Stimulated activated CD4-positive, alpha-beta T cell treated with anti-CD3 and anti-CD28 coated beads, Interleukin-12 subunit alpha, Interleukin-12 subunit beta, amount 100 ng/mL, for 4 hours (primary cell): ENCODE measurements around the gene PIGQ.
A peak's percentile ranks its signal among the peaks of the same experiment; 100 is the strongest.
"Not testable (repeated sequence)": the region's sequence is repeated elsewhere in the genome, so short reads cannot be mapped to it uniquely, and the experiment has no call there.

Source experiments
- DNase-seq: peaks from one replicate; pipeline ENCODE4 v3.0.0-alpha.2; 2020

The PIGQ gene

DNA sequence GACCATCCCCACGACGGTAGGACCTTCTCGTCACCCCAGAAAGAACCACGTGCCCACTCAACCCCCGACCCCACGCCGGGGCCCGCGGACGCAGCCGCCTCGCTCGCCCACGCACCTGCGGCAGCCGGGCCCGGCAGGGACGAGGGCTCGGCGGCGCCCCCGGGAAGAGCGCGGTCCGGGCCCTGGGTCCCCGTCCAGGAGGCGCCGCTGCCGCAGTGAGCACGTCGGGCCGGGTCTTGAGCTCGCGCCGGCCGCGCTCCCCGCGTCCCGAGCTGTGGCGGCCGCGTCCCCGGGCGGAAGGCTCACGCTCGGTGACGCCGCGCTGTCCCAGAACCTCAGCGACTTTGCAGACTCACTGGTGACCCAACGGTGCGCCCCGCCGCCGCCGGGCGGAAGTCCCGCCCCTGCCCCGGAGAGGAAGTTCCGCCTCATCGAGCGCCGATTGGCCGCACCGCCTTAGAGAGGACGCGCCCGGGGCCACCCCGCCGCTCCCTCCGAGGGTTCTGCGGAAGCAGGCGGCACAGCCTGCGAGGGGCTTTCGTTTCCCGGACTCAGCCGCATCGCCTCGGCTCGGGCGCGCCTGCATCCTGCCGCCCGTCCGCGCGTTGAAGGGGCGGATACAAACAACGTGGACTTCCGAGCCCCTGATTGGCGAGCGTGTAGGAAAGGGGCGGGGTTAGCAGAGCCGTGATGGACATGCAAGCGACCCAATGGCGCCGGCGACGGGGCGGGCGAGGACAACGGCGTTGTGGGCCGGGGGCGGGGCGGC lies 19.3 kb downstream of the PIGQ start:
- DNase-seq, result peak; percentile 98

DNA sequence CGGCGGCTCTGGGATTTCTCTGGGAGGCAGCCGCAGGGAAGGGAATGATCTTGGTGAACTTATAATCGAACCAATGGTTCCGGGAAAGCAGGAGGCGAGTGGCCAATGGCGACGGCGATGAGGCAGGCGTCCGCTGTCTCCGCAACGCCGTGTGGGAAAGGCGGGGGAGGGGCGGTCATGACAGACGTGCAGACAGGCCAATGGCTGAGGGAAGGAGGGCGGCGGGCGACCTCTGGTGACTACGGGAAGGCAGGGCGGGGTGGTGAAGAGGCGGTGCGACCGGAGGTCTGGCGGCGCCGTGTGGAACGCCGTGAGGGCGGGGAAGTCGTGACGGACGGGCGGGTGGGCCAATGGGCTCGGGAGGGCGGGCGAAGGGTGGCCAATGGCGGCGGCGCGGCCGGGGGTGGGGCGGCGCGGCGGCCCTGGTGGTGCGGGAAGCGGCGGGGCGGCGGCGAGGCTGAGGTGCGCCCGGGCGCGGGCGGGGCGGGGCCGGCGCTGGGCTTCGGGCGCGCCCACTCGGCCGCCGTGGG lies 20.0 kb downstream of the PIGQ start, which contains the start of gene RAB40C:
RAB40C (plus strand) TSS at position 409 of the 530 bp plus-strand sequence. CDS start 226 bp downstream, outside the sequence.
- DNase-seq, result peak; percentile 99

DNA sequence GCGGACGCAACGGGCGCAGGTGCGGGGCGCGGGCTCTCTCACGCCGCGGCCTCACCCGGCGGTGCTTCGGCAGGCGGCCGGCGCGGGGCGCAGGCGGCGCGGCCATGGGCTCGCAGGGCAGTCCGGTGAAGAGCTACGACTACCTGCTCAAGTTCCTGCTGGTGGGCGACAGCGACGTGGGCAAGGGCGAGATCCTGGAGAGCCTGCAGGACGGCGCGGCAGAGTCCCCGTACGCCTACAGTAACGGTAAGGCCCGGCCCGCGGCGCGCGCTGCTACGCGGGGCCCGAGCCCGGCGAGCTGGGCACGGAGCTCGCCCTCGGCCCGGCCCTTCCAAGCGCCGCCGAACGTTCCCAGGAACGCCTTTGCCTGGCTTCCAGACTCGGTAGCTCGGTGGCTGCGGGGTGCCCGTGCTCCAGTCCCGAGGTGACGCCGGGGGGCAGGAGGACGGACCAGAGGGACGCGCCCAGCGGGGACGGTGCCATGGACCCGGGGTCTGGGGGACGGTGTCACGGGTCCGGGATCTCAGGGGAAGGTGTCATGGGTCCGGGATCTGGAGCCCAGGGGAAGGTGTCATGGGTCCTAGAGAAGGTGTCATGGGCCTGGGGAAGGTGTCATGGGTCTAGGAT lies 20.5 kb downstream of the PIGQ start:
- DNase-seq, result no peak

DNA sequence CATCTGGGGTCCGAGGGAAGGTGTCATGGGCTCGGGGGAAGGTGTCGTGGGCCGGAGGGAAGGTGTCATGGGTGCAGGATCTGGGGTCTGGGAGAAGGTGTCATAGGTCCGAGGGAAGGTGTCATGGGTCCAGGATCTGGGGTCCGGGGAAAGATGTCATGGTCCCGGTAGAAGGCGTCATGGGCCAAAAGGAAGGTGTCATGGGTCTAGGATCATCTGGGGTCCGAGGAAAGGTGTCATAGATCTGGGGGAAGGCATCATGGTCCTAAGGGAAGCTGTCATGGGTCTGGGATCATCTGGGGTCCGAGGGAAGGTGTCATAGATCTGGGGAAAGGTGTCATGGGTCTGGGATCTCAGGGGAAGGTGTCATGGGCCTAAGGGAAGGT lies 21.0 kb downstream of the PIGQ start:
- DNase-seq, result no peak

DNA sequence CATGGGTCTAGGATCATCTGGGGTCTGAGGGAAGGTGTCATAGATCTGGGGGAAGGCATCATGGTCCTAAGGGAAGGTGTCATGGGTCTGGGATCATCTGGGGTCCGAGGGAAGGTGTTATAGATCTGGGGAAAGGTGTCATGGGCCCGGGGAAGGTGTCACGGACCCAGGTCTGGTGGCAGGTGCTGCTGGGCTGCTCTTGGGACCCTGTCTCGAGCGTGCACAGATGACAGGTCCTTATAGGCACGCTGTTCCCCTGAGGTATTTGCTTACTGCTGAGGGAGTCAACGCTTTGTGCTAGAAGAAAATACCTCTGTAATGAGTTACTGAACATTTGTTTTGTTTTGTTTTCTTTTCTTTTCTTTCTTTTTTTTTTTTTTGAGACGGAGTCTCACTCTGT lies 21.5 kb downstream of the PIGQ start:
- DNase-seq, result no peak

DNA sequence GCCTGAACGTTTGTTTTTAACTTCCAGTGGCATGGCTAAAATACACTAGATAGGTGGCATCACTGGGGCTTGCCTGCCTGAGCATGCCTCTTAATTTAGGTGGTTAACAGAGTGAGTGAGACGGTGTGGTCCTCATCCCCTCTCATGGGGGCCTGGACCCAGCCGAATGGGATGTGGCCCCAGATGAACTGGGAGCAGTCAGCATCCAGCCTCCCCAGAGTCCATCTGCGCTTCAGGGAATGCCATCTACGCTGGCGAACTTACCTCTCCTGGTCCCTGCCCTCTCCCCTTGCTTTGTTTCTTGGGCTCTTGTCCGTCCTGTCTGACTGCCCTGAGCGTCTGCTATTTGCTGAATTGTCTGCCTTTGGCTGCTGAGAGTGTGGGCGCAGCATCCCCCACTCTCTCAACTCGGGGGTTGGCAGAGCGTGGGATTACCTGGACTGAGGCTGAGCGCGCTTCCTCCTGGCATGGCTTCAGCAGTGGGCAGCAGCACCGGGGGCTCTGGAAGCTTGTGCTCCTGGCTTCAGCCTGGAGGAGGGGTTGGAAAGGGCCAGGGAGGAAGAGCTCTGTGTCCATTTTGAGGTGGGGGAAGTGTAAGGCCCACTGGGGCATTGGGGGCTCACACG lies 22.2 kb downstream of the PIGQ start:
- no peak for DNase-seq

DNA sequence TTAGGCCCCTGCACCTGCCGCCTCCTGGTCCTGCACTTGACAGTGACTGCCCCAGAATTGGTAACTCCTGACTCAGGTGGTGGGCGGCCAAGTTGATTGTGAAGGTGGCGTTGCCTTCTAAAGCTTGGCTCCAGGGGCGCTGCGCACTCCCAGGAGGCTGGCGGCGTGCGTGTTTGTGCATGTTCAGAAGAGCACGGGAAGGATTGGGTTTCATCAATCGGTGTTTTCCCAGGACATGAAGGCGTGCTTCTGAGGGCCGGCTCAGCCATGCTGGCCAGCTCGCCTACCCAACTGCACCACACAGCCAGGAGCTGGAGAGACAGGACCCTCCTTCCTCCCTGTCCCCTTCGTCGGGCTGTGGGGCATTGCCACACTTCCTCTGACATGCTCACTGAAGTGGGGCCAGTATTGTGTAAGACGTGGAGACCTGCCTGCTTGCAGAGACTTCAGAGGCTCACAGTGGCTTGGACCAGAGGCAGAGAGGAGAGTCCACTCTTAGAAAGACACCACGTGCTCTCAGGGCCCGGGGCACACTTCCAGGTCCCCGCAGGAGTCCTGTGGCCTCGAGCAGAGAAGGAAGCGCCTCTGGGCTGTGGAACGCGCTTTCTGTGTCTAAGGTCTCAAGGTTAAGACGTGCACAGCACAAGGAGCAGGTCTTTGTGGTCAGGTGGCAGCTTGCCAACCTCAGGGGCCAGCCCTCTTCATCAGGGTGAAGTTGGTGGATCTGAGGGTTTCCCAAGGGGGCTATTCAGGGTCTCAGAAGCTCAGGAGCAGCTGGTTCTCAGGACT lies 22.9 kb downstream of the PIGQ start:
- DNase-seq, result no peak

DNA sequence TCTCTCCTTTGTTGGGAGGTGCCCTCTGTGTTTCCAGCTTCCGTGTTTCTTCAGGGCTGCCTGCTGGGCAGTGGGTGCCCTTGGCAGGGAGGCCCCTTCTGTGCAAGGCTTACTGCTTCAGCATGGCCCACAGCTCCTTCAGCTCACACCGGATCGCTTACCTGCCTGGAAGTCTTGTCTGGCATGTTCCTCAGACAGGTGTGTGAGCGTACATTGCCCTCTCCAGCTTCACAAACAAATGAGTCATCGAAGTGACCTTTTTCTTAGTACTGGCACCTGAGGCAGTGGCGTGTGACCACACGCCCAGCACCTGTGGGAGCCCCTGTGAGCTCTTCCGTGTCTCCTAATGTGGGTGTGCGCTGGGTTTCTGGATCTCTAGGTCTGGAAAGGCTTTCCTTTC lies 23.6 kb downstream of the PIGQ start:
- no peak for DNase-seq

DNA sequence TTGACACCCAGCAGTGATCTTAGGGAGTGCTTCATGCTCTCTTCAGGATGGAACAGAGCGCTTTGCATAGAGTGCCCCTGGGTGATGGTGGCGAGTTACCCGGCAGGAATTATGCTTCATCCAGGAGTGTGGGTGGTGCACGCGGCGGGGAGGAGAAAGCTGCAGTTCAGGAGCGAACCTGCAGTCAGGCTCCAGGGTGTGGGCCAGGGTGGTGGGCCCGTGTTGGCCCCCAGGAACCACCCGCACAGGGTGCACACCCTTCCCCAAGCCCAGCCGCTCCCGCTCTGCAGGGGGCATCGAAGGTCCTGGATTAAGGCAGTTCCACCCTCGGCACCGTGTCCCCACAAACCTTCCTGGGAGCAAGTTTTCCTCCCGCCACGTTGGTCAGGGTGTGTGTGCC lies 24.0 kb downstream of the PIGQ start:
- no peak for DNase-seq

DNA sequence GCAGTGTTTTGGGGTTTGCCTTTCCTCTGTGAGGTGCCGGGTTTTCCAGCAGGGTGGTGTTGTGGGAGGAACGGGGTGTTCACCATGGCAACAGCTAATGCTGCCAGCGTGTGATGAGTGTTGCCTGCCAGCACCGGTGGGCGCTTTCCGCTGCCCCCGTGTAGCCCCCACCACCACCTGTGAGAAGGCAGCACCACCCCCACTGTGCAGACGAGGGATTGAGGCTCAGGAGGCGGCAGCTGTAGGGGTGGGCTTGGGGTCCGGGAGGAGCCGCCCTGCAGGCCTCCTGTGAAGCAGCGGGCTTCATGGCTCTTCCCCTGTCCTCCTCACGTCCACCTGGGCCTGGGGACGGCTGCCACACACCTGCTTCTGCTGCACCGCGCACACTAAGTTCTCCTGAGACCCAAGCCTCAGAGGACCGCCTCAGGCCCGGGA lies 25.3 kb downstream of the PIGQ start:
- no peak for DNase-seq

DNA sequence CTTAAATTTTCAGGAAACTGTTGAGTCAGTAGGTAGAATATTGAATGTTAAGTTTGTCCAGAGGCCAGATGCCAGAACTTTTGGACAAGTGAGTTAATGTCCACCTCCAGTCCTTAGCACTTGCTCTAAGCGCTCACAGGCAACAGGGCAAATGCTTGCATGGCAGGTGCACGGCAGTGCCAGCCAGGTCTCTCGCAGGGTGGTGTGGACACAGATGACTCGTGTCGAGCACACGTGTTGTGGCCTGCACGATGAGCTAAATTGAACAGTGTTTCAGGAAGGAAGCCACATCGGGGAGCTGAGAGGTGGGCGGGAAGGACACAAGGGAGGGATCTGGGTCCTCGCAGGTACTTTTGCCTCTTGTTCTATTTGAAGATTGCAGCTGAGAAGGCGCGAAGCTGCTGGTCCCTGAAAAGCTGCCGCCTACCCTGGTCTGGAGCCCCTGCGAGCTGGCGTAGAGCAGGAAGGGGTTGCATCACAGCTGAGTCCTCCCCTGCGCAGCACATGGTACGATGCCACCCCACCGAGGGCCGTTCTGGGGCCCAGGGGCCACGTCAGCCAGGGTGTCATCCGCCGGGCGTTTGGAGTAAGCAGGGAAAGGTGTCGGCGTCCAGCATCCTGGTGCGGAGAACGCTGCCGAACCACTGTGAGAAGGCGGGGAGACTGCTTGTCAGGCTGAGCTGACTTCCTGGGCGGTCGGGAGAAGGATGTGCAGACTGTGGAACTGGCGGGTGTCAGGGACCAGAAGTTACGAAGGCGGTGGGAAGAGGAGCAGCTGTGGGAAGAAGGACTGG lies 26.4 kb downstream of the PIGQ start:
- DNase-seq, result no peak

DNA sequence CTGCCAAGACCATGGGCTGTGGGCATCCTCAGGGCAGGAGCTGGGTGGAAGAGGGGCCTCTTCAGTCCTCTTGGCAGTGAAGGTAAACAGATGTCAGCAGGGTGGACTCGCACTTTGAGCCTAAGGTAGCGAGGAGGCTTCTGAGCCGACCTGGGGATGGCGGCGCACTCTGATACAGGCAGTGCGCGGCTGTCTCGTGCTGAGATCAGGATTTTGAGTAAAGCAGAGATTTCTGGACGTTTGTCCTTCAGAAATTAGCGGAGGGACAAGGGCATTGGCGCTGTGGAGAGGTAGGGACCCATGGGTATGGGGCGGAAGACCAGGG lies 26.9 kb downstream of the PIGQ start:
- no peak for DNase-seq

DNA sequence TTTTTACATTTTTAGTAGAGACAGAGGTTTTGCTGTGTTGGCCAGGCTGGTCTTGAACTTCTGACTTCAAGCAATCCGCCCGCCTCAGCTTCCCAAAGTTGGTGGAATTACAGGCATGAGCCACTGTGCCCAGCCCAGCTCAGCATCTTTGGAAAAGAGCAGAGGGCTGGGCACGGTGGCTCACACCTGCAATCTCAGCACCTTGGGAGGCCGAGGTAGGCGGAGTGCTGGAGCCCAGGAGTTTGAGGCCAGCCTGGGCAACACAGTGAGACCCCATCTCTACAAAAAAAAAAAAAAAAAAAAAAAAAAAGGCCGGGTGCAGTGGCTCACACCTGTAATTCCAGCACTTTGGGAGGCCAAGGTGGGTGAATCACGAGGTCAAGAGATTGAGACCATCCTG lies 27.9 kb downstream of the PIGQ start:
- DNase-seq, result not testable (repeated sequence)

DNA sequence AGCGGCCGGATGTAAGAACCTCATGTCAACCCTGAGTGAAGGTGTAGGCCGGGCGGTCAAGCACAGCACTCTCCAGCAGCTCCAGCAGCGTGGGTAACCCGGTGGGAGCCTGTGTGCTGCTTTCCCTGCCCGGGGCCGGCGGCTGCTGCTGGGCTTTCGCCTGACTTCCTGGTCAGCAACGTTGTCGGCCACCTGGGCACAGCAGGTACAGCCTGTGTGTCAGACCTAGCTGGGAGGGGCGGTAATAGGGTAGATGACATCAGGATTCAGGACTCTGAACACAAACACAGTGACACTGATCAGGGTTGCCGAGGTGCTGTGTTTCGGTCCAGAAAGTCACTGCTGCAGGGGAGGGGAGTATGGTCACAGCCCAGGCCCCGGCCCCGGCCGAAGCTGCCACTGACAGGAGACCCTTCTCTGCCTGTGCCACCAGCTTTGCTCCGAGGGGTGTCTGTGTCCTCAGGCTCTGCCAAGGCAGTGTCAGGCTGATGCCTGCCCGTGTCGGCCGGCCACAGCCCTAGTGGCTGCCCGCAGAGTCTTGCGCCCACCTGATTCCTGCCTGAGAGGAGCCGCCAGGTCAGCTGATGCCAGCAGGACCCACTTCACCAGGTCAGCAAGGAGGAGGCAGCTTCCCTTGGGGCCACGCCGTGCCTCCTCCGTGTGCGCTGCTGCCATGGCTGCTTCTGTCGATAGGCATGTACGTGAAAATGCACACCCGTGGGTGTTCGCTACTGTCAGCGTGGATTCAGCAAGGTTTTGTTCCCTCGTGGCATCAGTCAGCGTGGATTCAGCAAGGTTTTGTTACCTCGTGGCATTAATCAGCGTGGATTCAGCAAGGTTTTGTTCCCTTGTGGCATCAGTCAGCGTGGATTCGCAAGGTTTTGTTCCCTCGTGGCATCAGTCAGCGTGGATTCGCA lies 29.3 kb downstream of the PIGQ start:
- no peak for DNase-seq

DNA sequence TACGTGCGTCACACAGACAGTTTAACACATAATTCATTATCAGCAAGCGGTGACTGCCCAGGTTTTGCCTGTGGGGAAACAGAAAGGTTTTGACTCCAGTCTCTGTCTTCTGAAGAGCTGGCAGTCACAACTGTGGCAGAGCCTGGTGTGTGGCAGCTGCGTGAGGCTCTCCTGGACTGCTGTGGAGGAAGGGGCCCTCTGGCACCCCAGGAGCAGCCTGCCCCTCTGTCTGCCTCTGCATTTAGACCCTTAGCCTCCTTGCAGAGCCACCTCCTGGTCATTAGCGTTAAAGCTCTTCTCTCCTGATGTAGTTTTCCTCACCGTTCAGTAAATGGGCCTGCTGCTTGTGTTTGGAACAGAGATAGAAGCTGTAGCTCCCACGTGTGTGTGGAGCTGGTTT lies 31.0 kb downstream of the PIGQ start:
- DNase-seq, result no peak

DNA sequence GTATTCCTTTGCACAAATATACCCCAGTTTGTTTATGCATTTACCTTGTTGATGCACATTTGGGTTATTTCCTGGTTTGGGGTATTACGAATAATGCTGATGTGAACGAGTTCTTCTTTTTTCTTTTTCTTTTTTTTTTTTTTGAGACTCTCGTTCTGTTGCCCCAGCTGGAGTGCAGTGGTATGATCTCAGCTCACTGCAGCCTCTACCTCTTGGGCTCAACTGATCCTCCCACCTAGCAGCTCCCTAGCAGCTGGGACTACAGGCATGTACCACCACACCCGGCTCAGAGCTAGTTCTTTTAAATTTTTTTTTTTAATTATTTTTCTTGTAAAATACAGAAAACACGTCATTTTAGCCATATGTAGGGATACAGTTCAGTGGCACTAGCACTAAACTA lies 34.2 kb downstream of the PIGQ start:
- DNase-seq, result no peak

DNA sequence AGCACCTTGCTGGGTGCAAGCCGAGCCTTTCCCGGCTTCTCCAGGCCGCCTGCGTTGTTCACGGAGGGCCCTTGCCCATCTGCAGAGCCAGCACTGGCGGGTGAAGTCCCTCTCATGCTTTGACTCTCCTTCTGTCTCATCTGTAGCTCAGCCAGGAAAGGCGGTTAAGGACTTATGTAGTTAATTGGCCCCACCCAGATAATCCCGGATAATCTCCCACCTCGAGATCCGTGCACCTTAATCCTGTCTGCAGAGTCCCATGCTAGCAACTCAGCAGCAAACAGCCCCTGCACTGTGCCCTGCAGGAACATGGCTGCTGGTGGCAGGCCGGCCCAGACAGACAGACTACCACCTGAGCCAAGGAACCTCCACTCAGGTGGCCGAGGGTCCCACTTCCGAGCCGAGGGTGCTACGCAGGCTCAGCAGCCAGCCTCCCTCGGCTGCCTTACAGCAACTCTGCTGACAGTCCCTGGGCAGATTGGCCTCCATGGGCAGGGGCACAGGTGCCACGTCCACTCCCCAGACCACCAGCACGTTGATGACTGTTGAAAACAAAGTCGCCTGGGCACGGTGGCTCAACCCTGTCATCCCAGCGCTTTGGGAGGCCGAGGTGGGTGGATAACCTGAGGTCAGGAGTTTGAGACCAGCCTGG lies 37.0 kb downstream of the PIGQ start:
- DNase-seq, result no peak

DNA sequence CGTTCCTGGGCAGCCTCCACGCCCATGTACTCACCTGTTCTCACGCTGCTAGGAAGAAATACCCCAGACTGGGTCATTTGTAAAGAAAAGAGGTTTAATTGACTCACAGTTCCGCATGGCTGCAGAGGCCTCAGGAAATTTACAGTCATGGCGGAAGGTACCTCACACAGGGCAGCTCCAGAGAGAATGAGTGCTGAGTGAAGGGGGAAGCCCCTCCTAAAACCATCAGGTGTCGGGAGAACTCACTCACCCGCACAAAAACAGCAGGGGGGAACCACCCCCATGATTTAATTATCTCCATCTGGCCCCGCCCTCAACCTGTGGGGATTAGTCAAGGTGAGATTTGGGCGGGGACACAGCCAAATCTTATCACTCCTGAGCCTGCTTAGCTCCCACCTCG lies 38.3 kb downstream of the PIGQ start:
- peak; percentile 27 for DNase-seq

DNA sequence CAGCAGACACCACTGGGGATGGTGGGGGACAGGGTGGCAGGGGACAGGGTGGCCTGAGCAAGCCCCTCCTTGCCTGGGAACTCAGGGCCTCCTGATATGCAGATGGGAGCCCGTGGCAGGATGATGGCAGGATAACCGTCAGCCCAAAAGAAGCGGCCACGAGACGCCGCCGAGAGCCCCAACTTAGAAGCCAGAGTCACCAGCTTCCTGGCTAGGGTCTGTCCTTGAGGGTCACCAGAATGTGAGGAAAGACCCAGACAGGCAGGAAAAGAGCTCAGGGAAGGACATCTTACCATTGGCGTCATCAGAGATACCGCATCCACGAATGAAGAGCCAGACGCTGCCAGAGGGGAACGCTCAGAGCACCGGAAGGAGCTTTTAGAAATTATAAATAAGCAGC lies 39.5 kb downstream of the PIGQ start:
- DNase-seq, result no peak

DNA sequence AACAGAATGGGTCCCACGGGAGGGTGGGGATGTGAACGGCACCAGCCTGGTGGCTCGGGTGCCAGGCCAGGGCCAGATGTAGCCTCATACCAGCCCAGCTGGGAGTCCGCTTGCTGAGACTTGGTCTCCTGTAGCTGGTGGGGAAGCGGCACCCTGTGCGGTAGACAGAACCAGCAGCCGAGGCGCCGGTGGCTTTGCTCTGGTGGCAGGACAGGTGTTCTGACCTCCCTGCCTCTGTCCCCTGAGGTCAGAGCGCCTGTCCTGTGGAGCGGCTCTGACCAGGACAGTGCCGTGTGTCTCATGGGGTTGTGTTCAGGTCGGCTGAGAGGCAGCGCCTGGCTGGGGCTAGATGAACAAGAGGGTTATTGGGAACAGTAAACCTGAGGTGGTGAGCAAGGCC lies 40.2 kb downstream of the PIGQ start:
- no peak for DNase-seq
